HG02938 (cell line): ENCODE measurements around the gene USP31.

Experiments
- ATAC-seq: cut with Tn5 transposase; IDR thresholded peaks from one replicate; pipeline ENCODE4 v1.9.1; 2021; ENCODE audit warnings: mild to moderate bottlenecking, moderate library complexity; ENCODE audit not compliant: unreplicated experiment

The USP31 gene

DNA sequence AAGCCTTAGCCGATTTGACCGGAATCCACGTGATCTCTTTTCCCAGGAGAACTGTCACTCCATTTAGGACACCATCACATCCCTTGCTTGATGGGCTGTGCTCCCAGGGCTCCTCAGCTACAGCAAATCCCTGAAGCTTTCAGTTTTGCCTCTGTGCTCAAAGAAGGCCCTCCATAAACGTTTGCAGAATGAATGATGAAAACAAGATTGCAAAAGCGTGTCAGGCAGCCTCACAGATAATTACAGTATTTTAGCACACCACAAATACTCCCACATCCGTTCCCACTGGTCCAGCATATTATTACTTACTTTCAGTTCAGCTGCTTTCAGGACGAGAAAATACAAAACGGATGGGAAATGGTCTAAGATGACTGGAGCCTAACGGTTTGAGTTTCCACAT lies 84.6 kb downstream of the USP31 start:
- no peak for ATAC-seq

DNA sequence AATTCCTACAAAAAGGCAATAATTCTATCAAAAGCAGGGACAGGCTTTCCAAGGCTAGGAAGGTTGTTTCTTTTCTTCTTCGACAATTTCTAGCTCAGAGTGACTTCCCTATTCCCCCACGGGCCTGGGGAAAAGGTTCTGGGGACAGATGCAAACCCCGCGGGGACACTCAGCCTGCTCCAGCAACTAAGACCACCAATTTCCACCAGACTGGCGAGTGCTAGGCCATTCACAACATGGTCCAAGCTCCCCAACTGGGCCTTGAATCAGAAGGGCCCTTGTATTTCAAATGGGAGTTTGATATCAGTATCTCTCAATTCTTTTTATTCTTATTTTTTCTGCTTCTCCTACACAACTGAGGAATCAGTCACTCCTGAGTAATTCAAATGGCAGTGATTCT lies 86.7 kb downstream of the USP31 start:
- ATAC-seq: no peak

DNA sequence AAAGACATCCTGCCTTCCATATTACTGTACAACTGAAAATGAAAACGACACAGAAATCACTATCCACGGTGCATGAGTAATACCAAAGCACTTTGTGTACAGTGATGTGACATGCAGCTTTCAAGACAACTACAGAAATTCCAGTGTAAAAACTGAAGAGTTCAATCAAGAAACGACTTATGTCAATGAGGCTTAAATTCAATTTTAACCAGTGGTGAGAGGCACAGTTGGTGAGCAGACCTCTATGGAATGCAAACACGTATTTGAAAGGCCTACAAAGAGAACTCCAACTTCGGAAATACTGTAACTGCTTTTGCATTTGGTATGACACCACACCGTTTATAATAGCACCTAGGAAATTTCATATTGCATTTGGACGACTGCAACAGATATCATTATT lies 87.6 kb downstream of the USP31 start:
- no peak for ATAC-seq

DNA sequence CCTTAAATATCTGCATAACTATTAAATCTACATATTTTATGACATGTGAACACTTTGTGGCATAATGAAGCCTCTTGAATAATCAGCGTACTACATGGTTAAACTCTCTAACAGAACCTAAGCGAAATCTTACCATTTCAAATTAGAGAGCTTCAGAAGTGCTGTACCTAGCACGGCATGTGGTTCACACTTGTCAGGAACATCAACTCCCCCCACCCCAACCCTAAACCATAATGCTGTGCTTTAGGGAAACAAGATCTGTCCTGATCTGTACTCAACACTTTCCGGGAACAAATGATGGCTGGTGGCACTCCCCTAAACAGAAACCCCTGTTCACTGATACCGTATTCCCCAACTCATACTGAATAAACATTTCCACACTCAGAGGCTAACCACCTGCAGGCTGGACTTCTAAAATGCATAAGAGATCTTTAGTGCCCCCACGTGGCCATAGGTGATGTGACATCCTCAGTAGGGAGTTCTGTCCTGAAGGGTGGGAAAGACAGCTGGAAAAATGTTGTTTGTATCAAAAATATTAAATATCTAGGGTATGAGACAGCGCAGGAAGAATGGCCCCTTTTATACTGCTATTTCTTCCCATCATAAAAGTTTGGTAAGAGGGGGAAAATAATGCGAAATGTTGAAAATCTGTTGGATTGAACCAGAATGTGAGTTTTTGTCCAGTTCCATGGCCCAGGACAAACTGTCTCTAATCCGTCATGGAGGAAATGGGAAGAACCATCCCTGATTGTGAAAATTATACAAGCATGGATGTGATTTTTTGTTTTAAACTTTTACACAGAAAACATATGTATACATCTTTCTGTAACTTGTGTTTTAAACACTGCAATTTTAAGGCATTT lies 88.6 kb downstream of the USP31 start:
- no peak for ATAC-seq

DNA sequence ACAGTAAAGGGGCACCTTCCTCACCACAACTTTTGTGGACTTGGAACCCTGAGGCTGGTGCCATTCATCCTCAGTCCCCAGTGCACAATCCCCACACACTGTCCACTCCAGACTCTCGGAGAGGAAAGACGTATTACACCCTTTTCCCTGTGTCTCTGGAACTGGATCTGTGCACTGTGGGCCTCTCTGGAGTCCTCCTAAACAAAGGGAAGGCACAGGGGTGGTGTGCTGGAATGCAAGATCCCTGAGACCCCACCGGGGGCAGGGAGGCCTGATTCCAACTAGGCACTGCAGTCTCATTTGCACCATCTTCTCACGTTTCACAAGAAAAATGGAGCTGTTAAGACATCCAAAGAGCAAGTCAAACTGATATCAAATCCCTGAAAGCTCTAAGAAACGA lies 89.8 kb downstream of the USP31 start:
- ATAC-seq: no peak

DNA sequence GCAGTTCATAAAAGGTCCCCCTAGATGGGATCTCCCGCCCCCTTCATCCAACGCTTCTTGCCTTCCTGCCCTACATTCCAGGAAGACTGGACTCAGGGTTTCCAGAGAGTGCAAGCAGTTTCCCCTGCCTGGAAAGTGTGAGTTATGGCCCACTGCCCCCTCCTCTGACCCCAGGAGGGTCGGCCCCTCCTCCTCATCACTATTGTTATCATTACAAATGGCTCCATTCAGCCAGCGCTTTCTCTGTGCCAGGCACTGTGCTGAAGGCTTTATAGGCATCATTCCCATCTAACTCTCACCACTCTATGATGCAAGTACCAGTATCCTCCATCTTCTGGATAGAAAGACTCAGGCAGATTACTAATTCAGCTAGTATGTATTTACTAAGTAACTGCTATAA lies 90.7 kb downstream of the USP31 start:
- no peak for ATAC-seq

DNA sequence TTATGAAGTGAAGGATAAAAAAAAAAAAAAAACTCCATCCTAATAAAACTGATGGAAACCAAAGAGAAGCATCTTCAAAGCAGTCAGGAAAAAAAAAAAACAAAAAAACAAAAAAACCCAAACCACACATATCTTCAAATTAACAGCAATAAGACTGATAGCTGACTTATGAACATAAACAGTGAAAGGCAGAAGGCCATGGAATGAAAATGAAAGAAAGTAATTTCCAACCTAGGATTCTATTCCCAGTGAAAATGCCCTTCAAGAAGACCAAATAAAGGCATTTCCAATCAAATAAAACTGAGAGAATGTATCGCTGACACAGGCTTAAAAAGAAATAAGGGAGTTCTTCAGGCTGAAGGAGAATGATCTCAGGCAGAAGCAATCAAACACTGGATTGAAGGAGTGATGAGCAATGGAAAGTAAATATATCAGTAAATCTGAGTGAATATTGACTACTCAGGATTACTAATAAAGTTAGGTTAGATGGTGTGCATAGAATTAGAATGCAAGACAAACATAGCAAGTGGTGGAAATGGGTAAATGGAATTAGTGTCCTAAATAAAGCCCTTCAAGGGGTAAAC lies 92.1 kb downstream of the USP31 start:
- ATAC-seq: no peak

GRCh38 chr16:23055481-23055880 lies 93.8 kb downstream of the USP31 start:
- ATAC-seq: no peak

DNA sequence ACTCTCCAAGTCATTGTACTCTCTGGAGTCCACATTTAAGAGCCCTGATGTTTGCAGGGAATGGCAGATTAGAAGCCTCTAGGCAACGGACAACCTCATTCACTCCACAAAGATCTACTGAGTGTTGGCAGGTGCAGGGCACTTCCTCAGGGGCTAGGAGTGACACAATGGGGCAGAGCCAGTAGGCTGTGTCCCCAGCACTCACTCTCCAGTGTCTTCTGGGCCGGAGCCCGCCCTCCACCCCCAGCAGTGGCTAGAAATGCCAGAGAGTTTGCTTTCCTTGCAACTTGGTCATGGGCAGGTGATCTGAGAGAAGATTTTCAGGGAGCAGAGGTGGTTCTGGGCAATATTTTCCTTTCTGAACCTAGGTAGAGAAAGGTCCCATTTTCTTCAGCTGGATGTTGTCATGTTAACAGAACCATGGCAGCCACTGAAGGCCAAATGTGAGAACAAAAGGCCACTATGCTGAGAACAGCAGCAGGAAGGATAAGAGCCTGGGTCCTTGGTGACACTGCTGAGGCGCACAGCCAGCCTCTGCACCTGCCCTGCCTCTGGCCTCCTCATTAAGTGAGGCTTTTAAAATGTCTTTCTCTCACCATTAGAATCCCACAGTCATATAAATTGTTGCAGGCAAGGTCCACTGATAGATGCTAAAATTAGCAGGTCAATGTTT lies 96.2 kb downstream of the USP31 start:
- ATAC-seq: no peak

GRCh38 chr16:23052221-23052620 lies 97.0 kb downstream of the USP31 start:
- ATAC-seq: no peak

DNA sequence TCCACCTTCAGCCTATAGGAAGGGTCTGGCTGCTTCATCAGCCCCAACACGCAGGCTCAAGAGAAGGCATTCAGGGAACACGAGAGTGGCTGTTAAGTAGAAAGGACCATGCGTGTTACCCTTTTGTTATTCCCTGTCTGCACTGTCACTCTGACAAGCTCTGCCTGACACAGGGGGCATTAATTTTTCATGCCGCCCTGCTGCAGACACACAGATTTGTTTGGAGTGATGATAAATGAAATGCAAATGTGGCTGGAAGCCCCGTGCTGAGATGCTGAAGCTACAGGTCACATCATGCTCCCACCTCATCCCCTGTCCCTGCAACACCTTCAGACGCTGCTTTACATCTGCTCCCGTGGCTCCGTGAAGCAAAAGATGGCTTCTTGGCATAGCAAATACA lies 97.7 kb downstream of the USP31 start:
- no peak for ATAC-seq

- no peak for ATAC-seq
Observed at GRCh38 chr16:23048164-23048563, 101.1 kb downstream of the USP31 start.

- no peak for ATAC-seq
Observed at GRCh38 chr16:23045025-23045424, 104.2 kb downstream of the USP31 start.

- no peak for ATAC-seq
Observed at GRCh38 chr16:23040246-23040645, 109.0 kb downstream of the USP31 start.

DNA sequence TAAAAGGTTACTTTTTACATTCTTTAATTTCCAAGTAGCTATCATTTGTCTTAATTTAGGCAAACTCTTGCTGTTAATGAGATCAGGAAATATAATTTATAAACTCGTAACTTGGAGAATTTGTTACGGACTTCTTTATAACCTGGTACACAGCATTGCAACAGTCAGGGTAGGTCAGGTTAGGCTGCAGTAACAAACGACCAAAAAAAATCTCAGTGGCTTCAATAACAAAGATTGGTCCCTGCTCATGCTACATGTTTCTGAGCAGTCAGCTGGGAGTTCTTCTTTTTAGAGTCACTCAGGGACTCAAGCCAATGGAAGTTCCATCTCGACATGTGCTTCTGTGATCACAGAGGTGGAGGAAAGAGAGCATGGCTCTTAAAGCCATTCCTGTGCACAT lies 110.1 kb downstream of the USP31 start:
- no peak for ATAC-seq

GRCh38 chr16:23035240-23035639 lies 114.0 kb downstream of the USP31 start:
- no peak for ATAC-seq

DNA sequence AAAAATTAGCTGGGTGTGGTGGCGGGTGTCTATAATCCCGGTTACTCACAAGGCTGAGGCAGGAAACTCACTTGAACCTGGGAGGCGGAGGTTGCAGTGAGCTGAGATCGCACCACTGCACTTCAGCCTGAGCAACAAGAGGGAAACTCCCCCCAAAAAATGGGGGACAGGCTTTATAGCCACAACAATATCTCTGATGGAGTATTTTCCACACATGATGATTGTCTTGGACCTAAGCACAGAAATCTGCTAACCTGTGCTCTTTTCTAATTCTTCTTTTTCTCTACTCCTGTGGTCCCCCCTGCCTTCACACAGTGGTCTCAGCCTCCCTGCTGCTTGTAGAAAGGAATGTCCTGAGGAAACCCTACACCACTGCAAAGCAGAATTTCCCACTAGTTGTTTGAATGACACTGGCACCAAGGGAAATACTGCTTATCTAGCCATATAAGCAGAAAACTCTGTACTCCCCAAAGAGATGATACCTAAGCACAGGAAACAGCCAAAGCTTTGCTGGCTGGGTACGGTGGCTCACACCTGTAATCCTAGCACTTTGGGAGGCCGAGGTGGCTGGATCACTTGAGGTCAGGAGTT lies 117.6 kb downstream of the USP31 start:
- no peak for ATAC-seq

DNA sequence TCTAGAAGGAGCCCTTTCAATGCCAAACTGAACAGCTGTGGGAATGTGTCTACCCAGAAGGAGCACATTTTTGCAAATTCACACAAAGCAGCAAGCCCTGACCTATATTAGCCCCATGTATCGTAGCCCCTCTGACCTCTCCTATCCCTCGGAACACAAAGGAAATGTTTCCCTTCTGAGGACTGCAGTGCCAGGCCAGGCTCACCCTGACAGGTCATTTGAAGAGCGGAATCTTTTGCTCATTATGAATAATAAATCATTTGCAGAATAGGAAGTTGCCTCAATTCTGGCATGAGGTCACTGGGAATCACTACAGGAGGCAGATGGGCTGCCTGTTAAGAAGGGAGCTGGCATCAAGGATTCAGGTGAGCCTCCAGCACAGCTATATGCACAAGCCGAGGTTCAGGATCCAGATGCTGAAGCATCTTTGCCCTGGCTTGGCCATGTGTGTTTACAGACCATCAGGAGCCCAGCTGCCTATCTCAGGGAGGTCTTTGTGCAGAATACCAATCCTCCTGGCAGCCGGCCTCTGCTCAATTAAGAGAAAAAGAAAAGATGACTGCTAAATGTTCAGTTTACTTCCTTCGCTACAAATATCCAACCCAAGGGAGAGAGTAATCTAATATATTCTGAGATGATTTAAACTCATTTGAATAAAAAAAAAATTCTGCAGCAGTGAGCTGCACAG lies 119.4 kb downstream of the USP31 start:
- ATAC-seq: no peak

DNA sequence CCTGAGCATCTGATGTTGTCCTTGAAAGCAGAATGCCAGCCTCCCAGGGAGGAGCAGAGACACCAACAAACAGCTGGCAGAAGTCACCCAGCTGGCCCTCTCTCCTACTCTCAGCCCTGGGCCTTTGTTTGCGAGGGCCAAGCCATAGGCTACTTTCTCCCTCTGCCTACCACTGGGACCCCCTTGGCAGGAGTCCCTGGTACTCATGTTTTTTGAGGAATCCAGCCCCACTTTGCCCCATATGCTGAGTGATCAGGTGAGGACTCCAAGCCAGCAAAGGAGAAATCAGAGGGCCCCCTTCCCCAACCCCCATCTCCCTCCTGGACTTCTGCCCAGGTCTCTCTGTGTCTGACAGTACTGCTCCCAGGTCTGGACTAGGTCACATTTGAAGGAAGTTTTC lies 121.9 kb downstream of the USP31 start:
- no peak for ATAC-seq

DNA sequence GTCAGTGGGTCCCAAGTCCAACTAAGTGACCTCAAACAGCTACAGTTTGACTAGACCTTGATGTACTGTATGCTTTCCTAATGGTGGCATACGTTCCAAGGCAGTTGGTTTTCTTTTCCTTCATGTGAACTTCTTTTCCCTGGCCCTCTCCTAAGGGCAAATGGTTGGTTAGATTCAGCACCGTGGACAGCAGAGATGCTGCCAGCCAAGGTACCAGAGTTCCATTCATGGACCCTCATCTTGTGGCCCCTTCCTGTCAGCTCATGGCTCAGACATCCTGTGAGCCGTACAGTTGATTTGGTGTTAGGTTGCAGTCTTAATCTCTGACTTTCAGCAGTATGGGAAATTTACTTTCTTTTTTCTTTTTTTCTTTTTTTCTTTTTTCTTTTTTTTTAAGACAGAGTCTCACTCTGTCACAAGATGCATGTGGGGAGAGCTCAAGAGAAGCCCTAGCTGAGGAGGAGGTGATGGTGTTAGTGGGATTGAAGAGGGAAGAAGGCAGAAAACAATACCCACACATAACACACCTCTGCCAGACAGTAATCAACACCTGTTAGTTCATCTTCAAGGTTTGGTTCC lies 122.4 kb downstream of the USP31 start:
- ATAC-seq: no peak
